ENCODE results near the gene SLC29A2. TPM values are rescaled to one million over a fixed set of nuclear protein-coding genes. Genes with fewer than 3 reads are reported as not detected.

Gene SLC29A2
- total and polyA plus RNA-seq, 2 of the 8 experiments (the other 6 are each of a cell fraction or from before 2014, with no cell fraction given) = 29.3 to 31.6 TPM

DNA sequence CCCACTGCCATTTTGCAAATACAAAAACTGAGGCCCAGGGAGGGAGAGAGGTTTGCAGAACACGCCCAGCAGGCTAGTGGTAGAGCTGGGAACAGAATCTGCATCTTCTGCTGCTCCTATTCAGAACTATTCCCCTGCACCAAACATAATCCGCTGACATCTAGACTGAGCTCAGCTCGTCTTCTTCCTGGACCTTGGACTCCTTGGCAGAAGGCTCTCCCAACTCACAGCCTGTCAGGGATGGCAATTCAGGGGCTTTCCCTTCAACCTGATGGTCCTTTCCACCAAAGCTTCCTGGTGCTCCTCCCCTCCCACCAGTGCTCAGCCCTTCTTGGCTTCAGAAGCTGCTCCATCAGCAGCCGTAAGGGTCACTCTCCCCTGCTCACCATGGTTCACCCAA is 39.8 kb upstream of the SLC29A2 start (continued):
- TF ChIP-seq, protein P1, sequence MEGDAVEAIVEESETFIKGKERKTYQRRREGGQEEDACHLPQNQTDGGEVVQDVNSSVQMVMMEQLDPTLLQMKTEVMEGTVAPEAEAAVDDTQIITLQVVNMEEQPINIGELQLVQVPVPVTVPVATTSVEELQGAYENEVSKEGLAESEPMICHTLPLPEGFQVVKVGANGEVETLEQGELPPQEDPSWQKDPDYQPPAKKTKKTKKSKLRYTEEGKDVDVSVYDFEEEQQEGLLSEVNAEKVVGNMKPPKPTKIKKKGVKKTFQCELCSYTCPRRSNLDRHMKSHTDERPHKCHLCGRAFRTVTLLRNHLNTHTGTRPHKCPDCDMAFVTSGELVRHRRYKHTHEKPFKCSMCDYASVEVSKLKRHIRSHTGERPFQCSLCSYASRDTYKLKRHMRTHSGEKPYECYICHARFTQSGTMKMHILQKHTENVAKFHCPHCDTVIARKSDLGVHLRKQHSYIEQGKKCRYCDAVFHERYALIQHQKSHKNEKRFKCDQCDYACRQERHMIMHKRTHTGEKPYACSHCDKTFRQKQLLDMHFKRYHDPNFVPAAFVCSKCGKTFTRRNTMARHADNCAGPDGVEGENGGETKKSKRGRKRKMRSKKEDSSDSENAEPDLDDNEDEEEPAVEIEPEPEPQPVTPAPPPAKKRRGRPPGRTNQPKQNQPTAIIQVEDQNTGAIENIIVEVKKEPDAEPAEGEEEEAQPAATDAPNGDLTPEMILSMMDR (IDR thresholded peaks at IDR 0.05; ENCODE audit: control extremely low read depth in 1 of 3, insufficient read depth in 1 of 3, low read depth in 1 of 3, low read length in 3 of 3) = no peak
- TF ChIP-seq KDM4A (IDR thresholded peaks at IDR 0.05; ENCODE audit: low read depth, low read length, severe bottlenecking) = no peak
- no peak for TF ChIP-seq CEBPB (IDR thresholded peaks at IDR 0.05; ENCODE audit: low read depth, low read length)
